Cardiac muscle cell (in vitro differentiated cells and primary cell): ENCODE data around the gene SLC5A8. TPM values are rescaled to one million over a fixed set of nuclear protein-coding genes. Genes with fewer than 3 reads are reported as not detected.

Experiments used
- DNase-seq, 2 donors: peaks; one replicate each; pipeline versions ENCODE4 v3.0.0 to v3.0.0-alpha.2; 2010 to 2017; ENCODE audit warnings: low read depth in 1 of 2, low spot score in 1 of 2
- H3K27ac ChIP-seq: fragments of 200-600 bp; sonication (generic); 2 replicates; pipeline ENCODE4 v1.5.1; 2016
- H3K27me3 ChIP-seq: fragments of 200-600 bp; sonication (generic); 2 replicates; pipeline ENCODE4 v1.6.0; 2016; ENCODE audit warnings: control low read depth
- H3K36me3 ChIP-seq: fragments of 200-600 bp; sonication (generic); 2 replicates; pipeline ENCODE4 v1.5.1; 2016; ENCODE audit warnings: control low read depth
- H3K4me1 ChIP-seq: fragments of 200-600 bp; sonication (generic); 2 replicates; pipeline ENCODE4 v1.8.1; 2017; ENCODE audit warnings: low read depth, mild to moderate bottlenecking, mixed run types
- H3K4me3 ChIP-seq: fragments of 200-600 bp; sonication (generic); 2 replicates; pipeline ENCODE4 v1.5.1; 2016; ENCODE audit warnings: mild to moderate bottlenecking
- H3K9me3 ChIP-seq: fragments of 200-600 bp; sonication (generic); 2 replicates; pipeline ENCODE4 v1.5.1; 2017; ENCODE audit warnings: low read depth, mild to moderate bottlenecking, control low read depth
- CTCF ChIP-seq: IDR thresholded peaks from 2 replicates; pipeline ENCODE4 v1.5.1; 2012; ENCODE audit warnings: low read depth, mild to moderate bottlenecking, low read length
- polyA plus RNA-seq: library from polyadenylated mRNA; unstranded; fragments of >200 nt; fragmentation: Nextera tagmentation; extraction: Ambion mirVana; gene quantifications from 2 replicates; pipeline ENCODE4 v1.2.1, GENCODE V29; 2016
- total RNA-seq: library from RNA; depleted of rRNA; stranded (reverse); fragments of >200 nt; gene quantifications from 2 replicates; pipeline ENCODE4 v1.2.3, GENCODE V29; 2016

Gene SLC5A8
- total and polyA plus RNA-seq, 2 experiments from 2014 or later, result not detected

- DNase-seq, result no peak
Observed at GRCh38 chr12:101116911-101117310, 93.1 kb downstream of the SLC5A8 start.

GRCh38 chr12:101115326-101115725 lies 94.7 kb downstream of the SLC5A8 start:
- H3K27me3 ChIP-seq, result no peaks in the 10 kb centered on the region
- H3K27ac ChIP-seq, result no peak overlapping the region
- H3K4me1 ChIP-seq, result no peaks in the 10 kb centered on the region
- no peak for DNase-seq
- no peaks in the 10 kb centered on the region for H3K9me3 ChIP-seq
- TF ChIP-seq CTCF, result no peak
- H3K4me3 ChIP-seq, result no peak overlapping the region
- no peaks in the 10 kb centered on the region for H3K36me3 ChIP-seq

More at GRCh38 chr12:101116911-101117310, 93.1 kb downstream of the SLC5A8 start:
- no peaks in the 10 kb centered on the region for H3K27me3 ChIP-seq
- no peaks in the 10 kb centered on the region for H3K9me3 ChIP-seq
- TF ChIP-seq CTCF, result no peak
- H3K4me3 ChIP-seq, result no peak overlapping the region
- no peaks in the 10 kb centered on the region for H3K4me1 ChIP-seq
- H3K36me3 ChIP-seq, result no peaks in the 10 kb centered on the region
- H3K27ac ChIP-seq, result no peak overlapping the region

GRCh38 chr12:101111441-101111840 lies 98.6 kb downstream of the SLC5A8 start:
- Histone ChIP-seq H3K27ac (no peak overlapping the region), H3K36me3 (no peaks in the 10 kb centered on the region), H3K27me3 (no peaks in the 10 kb centered on the region), H3K9me3 (no peaks in the 10 kb centered on the region), H3K4me3 (no peak overlapping the region), H3K4me1 (no peaks in the 10 kb centered on the region)
- TF ChIP-seq CTCF, result no peak
- DNase-seq, result no peak

- Histone ChIP-seq H3K36me3 (no peaks in the 10 kb centered on the region), H3K4me3 (no peak overlapping the region), H3K4me1 (no peaks in the 10 kb centered on the region), H3K9me3 (no peaks in the 10 kb centered on the region), H3K27me3 (no peaks in the 10 kb centered on the region), H3K27ac (no peak overlapping the region)
- no peak for DNase-seq
- TF ChIP-seq CTCF, result no peak
Observed at GRCh38 chr12:101110866-101111265, 99.2 kb downstream of the SLC5A8 start.

GRCh38 chr12:101108130-101108529 lies 101.9 kb downstream of the SLC5A8 start:
- no peak for DNase-seq
- H3K27ac ChIP-seq, result no peak overlapping the region

More at GRCh38 chr12:101108130-101108529, 101.9 kb downstream of the SLC5A8 start:
- no peak overlapping the region for H3K4me3 ChIP-seq
- H3K9me3 ChIP-seq, result no peaks in the 10 kb centered on the region
- no peaks in the 10 kb centered on the region for H3K4me1 ChIP-seq
- no peaks in the 10 kb centered on the region for H3K27me3 ChIP-seq
- no peak for TF ChIP-seq CTCF
- H3K36me3 ChIP-seq, result no peaks in the 10 kb centered on the region
